ENCODE results near the gene STAT6. TPM values are rescaled to one million over a fixed set of nuclear protein-coding genes. Genes with fewer than 3 reads are reported as not detected.
A peak's percentile ranks its signal among the peaks of the same experiment; 100 is the strongest.

Gene STAT6
- polyA plus RNA-seq (2013), result 48.8 and 53.2 TPM in 2 replicates

DNA sequence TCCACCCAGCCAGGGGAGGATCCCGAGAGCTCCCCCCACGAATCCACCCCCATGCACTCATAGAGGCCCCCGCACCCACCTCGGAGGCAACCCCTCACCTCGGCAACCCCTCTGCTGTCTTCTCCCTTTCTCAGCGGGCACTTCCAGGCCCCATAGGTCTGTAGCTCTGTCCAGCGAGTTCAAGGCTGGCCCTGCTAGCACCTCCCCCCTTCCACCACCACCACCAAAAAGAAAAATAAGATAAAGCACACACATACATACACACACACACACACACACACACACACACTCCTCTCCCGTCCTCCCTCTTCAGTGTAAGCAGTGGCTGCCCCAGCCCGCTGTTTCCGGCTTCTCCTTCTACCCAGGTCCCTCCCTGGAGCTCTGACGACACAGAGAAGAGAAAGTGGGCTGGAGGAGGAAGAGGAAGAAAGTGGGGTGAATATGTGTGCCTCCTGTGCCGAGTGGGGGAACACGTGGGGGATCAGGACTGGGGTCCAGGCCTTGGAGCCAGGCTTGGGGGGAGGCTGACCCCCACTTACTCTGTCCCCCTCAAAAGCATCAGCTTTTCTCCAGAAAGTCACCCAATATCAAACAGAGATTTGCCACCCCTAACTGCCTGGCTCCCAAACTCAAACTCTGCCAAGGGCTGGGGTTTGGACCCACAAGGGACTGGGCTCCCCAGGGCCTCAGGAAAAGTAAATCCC is at the start of gene STAT6:
TSS of gene STAT6 (minus strand) at position 332 of the 704 bp plus-strand sequence. CDS start 3,084 bp downstream, outside the sequence.
- peak within 1 kb of the TSS; percentile 70 for H3K4me3 ChIP-seq (ENCODE audit: low read depth, low read length)
- H3K4me2 ChIP-seq (ENCODE audit: low read length), result peak within 1 kb of the TSS; percentile 64
- H3K4ac ChIP-seq (ENCODE audit: low read depth, low read length), result peak within 1 kb of the TSS; percentile 98
- WGBS (ENCODE audit: extremely low coverage, insufficient coverage, insufficient read length), result no CpG with 5 or more reads among the region's 13 CpGs
- peak within 1 kb of the TSS; percentile 93 for H3K14ac ChIP-seq (ENCODE audit: low read length)
- H3K27ac ChIP-seq (ENCODE audit: low read depth, low read length), result peak within 1 kb of the TSS; percentile 96
- peak within 1 kb of the TSS; percentile 90 for H3K18ac ChIP-seq (ENCODE audit: low read length)
- peaks cover 12% of the 10 kb centered on the region for H3K79me2 ChIP-seq (ENCODE audit: control insufficient read depth, insufficient read depth, low read length, poor library complexity)
- DNase-seq, result peak; percentile 86
- peak within 1 kb of the TSS; percentile 75 for H3K9ac ChIP-seq (ENCODE audit: low read length)
- H4K8ac ChIP-seq (ENCODE audit: low read depth, low read length), result peak within 1 kb of the TSS; percentile 84
- H2AFZ ChIP-seq (ENCODE audit: insufficient read depth, low read length, poor library complexity), result peak within 1 kb of the TSS; percentile 21
- peak within 1 kb of the TSS; percentile 65 for H2BK120ac ChIP-seq (ENCODE audit: insufficient read depth, low read length, poor library complexity)
- H4K12ac ChIP-seq (ENCODE audit: low read depth, low read length), result peak within 1 kb of the TSS; percentile 96
- peak within 1 kb of the TSS; percentile 97 for H4K91ac ChIP-seq (ENCODE audit: low read depth, low read length)
- H3K9me3 ChIP-seq (ENCODE audit: insufficient read depth, low read depth, low read length), result no peaks in the 10 kb centered on the region
- H2BK12ac ChIP-seq (ENCODE audit: low read length), result peak within 1 kb of the TSS; percentile 61
- peaks cover 20% of the 10 kb centered on the region for H3K79me1 ChIP-seq (ENCODE audit: low read length)
- no peak within 1 kb of the TSS for H3K23ac ChIP-seq (ENCODE audit: low read length)
- peaks cover 8% of the 10 kb centered on the region in 2 experiments for H3K4me1 ChIP-seq (ENCODE audit: control insufficient read depth in 1 of 2, insufficient read depth in 2 of 2, low read length in 2 of 2)
- no peaks in the 10 kb centered on the region for H3K27me3 ChIP-seq (ENCODE audit: insufficient read depth, low read length)
- H2BK5ac ChIP-seq (ENCODE audit: low read depth, low read length, poor library complexity), result peak within 1 kb of the TSS; percentile 88
- H3K36me3 ChIP-seq (ENCODE audit: control insufficient read depth in 1 of 2, insufficient read depth in 2 of 2, low read length in 2 of 2), result peaks cover 15 to 21% of the 10 kb centered on the region in 2 experiments
- peak within 1 kb of the TSS; percentile 66 for H2AK5ac ChIP-seq (ENCODE audit: low read length)

- H3K79me2 ChIP-seq (ENCODE audit: control insufficient read depth, insufficient read depth, low read length, poor library complexity), result no peaks in the 10 kb centered on the region
Measured at GRCh38 chr12:57160741-57161140, 49.6 kb upstream of the STAT6 start.

DNA sequence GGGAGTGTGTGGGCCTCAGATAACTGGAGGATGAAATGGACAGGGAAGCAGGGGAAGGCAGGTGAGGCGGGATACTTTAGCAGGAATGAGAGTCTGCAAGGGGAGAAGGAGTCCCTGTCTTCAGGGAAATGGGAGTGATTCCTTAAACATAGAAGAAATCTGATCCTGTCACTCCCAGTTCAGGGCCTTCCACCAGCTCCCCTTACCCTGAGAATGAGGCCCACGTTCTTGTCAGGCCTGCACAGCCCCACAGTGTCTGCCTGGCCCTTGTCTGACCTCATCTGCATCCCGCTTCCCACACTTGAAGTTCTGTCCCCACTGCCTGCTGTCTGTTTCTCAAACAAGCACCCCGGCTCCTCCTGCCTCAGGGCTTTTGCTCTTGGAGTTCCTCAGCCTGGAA is 48.9 kb upstream of the STAT6 start:
- Histone ChIP-seq H3K14ac (ENCODE audit: low read length) (no peak overlapping the region), H3K4me2 (ENCODE audit: low read length) (no peak overlapping the region), H2BK12ac (ENCODE audit: low read length) (no peak overlapping the region), H3K9me3 (ENCODE audit: insufficient read depth, low read depth, low read length) (peaks cover 2% of the 10 kb centered on the region), H3K23ac (ENCODE audit: low read length) (no peak overlapping the region), H3K79me2 (ENCODE audit: control insufficient read depth, insufficient read depth, low read length, poor library complexity) (no peaks in the 10 kb centered on the region), H4K91ac (ENCODE audit: low read depth, low read length) (no peak overlapping the region), H2BK5ac (ENCODE audit: low read depth, low read length, poor library complexity) (no peak overlapping the region), H3K27me3 (ENCODE audit: insufficient read depth, low read length) (no peaks in the 10 kb centered on the region), H4K8ac (ENCODE audit: low read depth, low read length) (no peak overlapping the region), H3K9ac (ENCODE audit: low read length) (no peak overlapping the region), H3K4me3 (ENCODE audit: low read depth, low read length) (no peak overlapping the region), H4K12ac (ENCODE audit: low read depth, low read length) (no peak overlapping the region), H2BK120ac (ENCODE audit: insufficient read depth, low read length, poor library complexity) (no peak overlapping the region), H2AFZ (ENCODE audit: insufficient read depth, low read length, poor library complexity) (no peak overlapping the region), H3K18ac (ENCODE audit: low read length) (no peak overlapping the region), H3K4me1 (ENCODE audit: control insufficient read depth in 1 of 2, insufficient read depth in 2 of 2, low read length in 2 of 2) (no peaks in the 10 kb centered on the region), H3K27ac (ENCODE audit: low read depth, low read length) (no peak overlapping the region), H3K4ac (ENCODE audit: low read depth, low read length) (no peak overlapping the region), H3K36me3 (ENCODE audit: control insufficient read depth in 1 of 2, insufficient read depth in 2 of 2, low read length in 2 of 2) (peaks cover 73 to 85% of the 10 kb centered on the region in 2 experiments), H3K79me1 (ENCODE audit: low read length) (no peaks in the 10 kb centered on the region), H2AK5ac (ENCODE audit: low read length) (no peak overlapping the region)
- no peak for DNase-seq
- no CpG with 5 or more reads among the region's 4 CpGs for WGBS (ENCODE audit: extremely low coverage, insufficient coverage, insufficient read length)

More at GRCh38 chr12:57160741-57161140, 49.6 kb upstream of the STAT6 start:
- no peak overlapping the region for H4K12ac ChIP-seq (ENCODE audit: low read depth, low read length)
- no CpG with 5 or more reads among the region's 14 CpGs for WGBS (ENCODE audit: extremely low coverage, insufficient coverage, insufficient read length)
- H3K18ac ChIP-seq (ENCODE audit: low read length), result no peak overlapping the region
- H3K27ac ChIP-seq (ENCODE audit: low read depth, low read length), result no peak overlapping the region
- H3K79me1 ChIP-seq (ENCODE audit: low read length), result no peaks in the 10 kb centered on the region
- H3K4me2 ChIP-seq (ENCODE audit: low read length), result no peak overlapping the region
- H4K8ac ChIP-seq (ENCODE audit: low read depth, low read length), result no peak overlapping the region
- DNase-seq, result no peak
- H3K14ac ChIP-seq (ENCODE audit: low read length), result no peak overlapping the region
- H3K27me3 ChIP-seq (ENCODE audit: insufficient read depth, low read length), result no peaks in the 10 kb centered on the region
- H2BK12ac ChIP-seq (ENCODE audit: low read length), result no peak overlapping the region
- peaks cover 75 to 84% of the 10 kb centered on the region in 2 experiments for H3K36me3 ChIP-seq (ENCODE audit: control insufficient read depth in 1 of 2, insufficient read depth in 2 of 2, low read length in 2 of 2)
- H2BK5ac ChIP-seq (ENCODE audit: low read depth, low read length, poor library complexity), result no peak overlapping the region
- H2AFZ ChIP-seq (ENCODE audit: insufficient read depth, low read length, poor library complexity), result no peak overlapping the region
- H3K9me3 ChIP-seq (ENCODE audit: insufficient read depth, low read depth, low read length), result peaks cover 2% of the 10 kb centered on the region
- H4K91ac ChIP-seq (ENCODE audit: low read depth, low read length), result no peak overlapping the region
- H3K4ac ChIP-seq (ENCODE audit: low read depth, low read length), result no peak overlapping the region
- H3K9ac ChIP-seq (ENCODE audit: low read length), result no peak overlapping the region
- no peaks in the 10 kb centered on the region for H3K4me1 ChIP-seq (ENCODE audit: control insufficient read depth in 1 of 2, insufficient read depth in 2 of 2, low read length in 2 of 2)
- no peak overlapping the region for H2AK5ac ChIP-seq (ENCODE audit: low read length)
- no peak overlapping the region for H2BK120ac ChIP-seq (ENCODE audit: insufficient read depth, low read length, poor library complexity)
- H3K23ac ChIP-seq (ENCODE audit: low read length), result no peak overlapping the region
- H3K4me3 ChIP-seq (ENCODE audit: low read depth, low read length), result no peak overlapping the region

DNA sequence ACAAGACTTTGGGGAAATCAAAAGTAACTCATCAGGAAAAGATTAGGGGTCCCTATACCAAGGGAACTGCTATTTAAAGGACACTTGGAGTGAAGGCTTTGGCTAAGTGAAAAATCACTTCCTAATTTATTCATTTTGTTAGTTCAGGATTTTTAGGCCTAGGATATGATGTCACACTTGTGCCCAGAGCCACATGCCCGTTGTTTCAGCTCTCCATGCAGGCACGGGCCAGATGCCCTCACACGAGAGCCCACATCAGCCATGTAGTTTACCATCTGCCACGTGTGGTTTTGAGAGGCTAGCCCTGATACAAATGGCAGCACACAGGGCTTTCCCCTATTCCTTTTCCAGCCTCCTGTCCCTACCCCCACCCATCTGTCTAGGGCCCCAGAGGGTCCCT is 48.1 kb upstream of the STAT6 start:
- Histone ChIP-seq H3K4me3 (ENCODE audit: low read depth, low read length) (no peak overlapping the region), H3K79me1 (ENCODE audit: low read length) (no peaks in the 10 kb centered on the region), H2AK5ac (ENCODE audit: low read length) (no peak overlapping the region), H3K14ac (ENCODE audit: low read length) (no peak overlapping the region), H4K91ac (ENCODE audit: low read depth, low read length) (no peak overlapping the region), H4K12ac (ENCODE audit: low read depth, low read length) (no peak overlapping the region), H2BK120ac (ENCODE audit: insufficient read depth, low read length, poor library complexity) (no peak overlapping the region), H4K8ac (ENCODE audit: low read depth, low read length) (no peak overlapping the region), H3K9me3 (ENCODE audit: insufficient read depth, low read depth, low read length) (peaks cover 2% of the 10 kb centered on the region), H3K27me3 (ENCODE audit: insufficient read depth, low read length) (no peaks in the 10 kb centered on the region), H3K4ac (ENCODE audit: low read depth, low read length) (no peak overlapping the region), H3K23ac (ENCODE audit: low read length) (no peak overlapping the region), H3K4me2 (ENCODE audit: low read length) (no peak overlapping the region), H2AFZ (ENCODE audit: insufficient read depth, low read length, poor library complexity) (no peak overlapping the region), H3K79me2 (ENCODE audit: control insufficient read depth, insufficient read depth, low read length, poor library complexity) (no peaks in the 10 kb centered on the region), H3K4me1 (ENCODE audit: control insufficient read depth in 1 of 2, insufficient read depth in 2 of 2, low read length in 2 of 2) (no peaks in the 10 kb centered on the region), H3K36me3 (ENCODE audit: control insufficient read depth in 1 of 2, insufficient read depth in 2 of 2, low read length in 2 of 2) (peaks cover 72 to 85% of the 10 kb centered on the region in 2 experiments), H3K18ac (ENCODE audit: low read length) (no peak overlapping the region), H2BK12ac (ENCODE audit: low read length) (no peak overlapping the region), H2BK5ac (ENCODE audit: low read depth, low read length, poor library complexity) (no peak overlapping the region), H3K9ac (ENCODE audit: low read length) (no peak overlapping the region), H3K27ac (ENCODE audit: low read depth, low read length) (no peak overlapping the region)
- no CpG with 5 or more reads among the region's 4 CpGs for WGBS (ENCODE audit: extremely low coverage, insufficient coverage, insufficient read length)
- DNase-seq, result no peak

All from trophoblast cell (in vitro differentiated cells and primary cell).